Measurements from ENCODE around the gene RAB40B.

RAB40B gene

GRCh38 chr17:82619641-82620040, 78.9 kb downstream of the RAB40B start:
- DNase-seq (ENCODE audit: low read depth in 4 of 4, low spot score in 1 of 4) = no peak

DNA sequence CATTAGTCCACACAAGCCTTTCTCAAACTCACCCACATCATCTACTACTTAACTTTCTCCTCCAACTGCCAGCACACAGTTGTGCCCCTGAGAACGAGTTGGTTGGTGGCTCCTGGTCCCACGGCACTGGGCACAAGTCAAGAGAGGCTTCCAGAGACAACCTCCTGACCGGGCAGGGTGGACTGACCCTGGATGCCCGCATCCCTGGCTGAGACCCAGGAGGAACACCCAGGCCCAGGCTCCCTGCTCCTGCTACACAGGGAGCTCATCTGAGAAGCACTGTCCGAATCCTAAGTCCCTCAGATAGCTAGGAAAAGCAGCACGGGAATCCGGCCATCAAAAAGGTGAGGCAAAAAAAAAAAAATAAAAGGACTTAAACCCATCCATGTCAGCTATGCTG, 79.3 kb downstream of the RAB40B start:
- DNase-seq (ENCODE audit: low read depth in 4 of 4, low spot score in 1 of 4) = no peak

DNA sequence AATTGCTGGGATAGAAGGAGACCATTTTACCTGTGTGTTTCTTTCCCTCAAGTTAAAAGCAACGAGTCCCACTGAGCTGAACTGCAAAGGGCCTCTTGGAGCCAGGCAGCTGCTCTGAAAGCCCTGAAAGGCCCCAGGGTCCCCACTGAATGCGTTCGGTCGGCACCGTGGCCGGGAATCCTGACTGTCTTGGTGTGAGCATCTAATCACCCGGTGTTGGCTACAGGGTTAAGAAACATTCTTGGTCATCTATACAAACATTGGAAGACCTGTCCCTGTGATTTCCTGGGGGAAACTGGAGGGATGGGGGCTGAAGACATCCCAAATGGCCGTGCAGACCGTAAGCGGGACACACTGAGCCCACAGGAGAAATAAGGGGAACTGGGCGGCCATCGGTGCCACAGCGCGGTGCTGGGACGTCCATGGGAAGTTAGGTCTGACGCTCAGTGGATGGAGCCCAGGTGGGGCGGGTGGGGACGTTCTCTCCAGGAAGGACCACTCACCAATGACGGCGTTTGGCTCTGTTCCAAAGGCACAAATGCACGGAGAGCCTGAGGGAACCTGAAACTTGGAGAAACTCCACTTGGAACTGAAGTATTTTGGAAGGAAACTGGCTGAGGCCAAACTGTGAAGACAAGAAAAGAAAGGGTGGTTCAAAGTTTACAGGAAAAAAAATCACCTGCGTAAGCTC, 82.3 kb downstream of the RAB40B start:
- no peak for DNase-seq (ENCODE audit: low read depth in 4 of 4, low spot score in 1 of 4)

GRCh38 chr17:82615084-82616020, 83.1 kb downstream of the RAB40B start:
- DNase-seq (ENCODE audit: low read depth in 4 of 4, low spot score in 1 of 4) = no peak

DNA sequence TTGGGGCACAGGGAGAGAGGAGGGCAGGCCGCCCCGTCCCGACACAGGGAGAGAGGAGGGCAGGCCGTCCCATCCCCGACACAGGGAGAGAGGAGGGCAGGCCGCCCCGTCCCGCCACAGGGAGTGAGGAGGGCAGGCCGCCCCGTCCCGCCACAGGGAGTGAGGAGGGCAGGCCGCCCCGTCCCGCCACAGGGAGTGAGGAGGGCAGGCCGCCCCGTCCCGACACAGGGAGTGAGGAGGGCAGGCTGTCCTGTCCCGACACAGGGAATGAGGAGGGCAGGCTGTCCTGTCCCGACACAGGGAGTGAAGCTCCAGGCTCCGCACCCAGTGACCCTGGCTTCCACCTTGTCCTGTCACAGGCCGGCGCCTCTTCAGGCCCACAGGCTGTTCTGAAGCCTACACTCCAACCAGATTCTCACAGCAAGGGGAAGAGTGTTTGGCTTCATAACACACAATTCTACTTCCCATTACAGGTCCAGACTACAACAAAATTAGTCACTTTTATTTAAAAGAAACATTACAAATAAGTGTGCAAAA, 84.3 kb downstream of the RAB40B start:
- DNase-seq (ENCODE audit: low read depth in 4 of 4, low spot score in 1 of 4) = no peak

DNA sequence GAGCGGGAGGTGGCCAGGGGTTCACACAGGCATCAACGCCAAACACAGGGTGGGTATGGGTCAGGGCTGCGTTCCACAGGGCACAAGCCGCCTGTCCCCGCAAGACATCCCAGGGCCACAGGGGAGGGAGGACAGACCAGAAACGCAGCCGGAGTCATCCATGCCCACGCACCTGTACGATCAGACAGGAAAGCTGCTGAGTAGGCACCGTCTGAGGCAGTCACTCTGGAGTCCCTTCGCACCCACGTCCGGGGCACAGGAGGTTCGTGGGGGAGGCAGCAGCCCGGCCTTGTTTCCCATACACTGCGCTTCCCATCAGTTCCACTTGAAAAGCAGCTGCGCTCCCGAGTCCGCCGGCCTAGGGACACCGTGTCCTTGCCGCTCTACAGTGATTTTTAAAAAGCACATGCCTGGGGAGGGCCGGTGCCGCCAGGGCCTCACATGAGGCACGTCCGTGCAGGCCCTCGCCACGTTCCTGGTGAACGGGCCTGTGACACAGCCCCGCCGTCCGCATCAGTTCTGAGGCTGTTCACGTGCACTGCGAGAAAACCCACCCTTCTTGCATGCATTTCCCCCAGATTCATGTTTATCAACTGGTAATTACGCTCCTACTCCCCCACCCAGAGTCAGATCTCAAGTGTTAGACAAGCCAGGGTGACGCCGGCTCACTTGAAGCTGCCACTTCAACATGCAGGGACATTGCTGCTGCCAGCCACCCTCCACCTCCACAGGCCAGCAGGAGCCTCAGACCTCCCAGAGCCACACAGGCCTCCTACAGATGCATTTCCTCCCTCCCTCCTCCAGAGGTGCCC, 85.0 kb downstream of the RAB40B start:
- no peak for DNase-seq (ENCODE audit: low read depth in 4 of 4, low spot score in 1 of 4)

DNA sequence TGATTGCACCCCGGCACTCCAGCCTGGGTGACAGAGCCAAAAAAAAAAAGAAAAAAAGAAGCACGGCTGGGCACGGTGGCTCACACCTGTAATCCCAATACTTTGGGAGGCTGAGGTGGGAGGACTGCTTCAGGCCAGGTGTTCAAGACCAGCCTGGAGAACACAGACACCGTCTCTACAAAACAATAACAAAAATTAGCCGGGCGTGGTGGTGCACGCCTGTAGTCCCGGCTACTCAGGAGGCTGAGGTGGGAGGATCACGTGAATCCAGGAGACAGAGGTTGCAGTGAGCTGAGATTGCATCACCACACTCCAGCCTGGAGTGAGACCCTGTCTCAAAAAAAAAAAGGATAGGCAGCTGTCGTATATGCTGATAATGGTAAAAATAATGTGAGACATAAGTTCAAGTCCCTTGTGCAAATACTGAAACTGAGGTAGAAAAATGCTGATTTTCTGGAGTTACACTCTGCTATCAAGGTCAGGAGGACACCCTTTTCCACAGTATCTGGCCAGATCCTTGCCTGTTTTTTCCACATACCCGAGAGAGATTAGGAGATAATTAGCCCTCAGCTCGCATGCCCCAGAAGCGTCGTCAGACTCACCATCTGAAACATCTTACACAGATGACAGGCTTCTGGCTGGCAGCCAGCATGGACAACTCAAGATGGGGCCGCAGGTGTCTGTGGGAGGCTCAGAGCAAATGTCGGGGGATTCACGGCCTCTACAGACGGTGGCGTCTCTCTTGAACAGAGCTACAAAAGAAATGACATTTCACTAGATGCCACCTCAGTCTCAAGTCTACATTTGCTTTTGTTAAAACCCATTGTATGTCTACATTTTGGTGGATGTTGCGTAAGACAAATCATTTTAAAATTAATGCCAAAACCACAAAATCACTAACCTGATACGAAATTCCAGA, 87.1 kb downstream of the RAB40B start:
- DNase-seq (ENCODE audit: low read depth in 4 of 4, low spot score in 1 of 4) = no peak

DNA sequence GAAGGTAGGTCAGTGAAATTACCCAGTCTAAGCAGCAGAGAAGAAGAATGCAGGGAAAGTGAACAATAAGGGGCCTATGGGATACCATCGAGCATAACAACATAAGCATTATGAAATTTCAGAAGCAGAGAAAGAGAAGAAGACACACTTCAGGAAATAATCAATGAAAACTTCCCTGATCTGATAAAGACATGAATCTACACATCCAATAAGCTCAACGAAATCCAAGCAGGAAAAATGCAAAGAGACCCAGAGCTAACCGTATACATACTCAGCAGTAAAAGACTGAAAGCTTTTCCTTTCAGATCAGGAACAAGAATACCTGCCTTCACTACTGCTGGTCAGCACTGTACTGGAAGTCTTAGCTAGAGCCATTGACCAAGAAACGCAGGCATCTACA, 88.8 kb downstream of the RAB40B start:
- DNase-seq (ENCODE audit: low read depth in 4 of 4, low spot score in 1 of 4) = no peak

- DNase-seq (ENCODE audit: low read depth in 4 of 4, low spot score in 1 of 4) = no peak
These were observed 89.7 kb downstream of the RAB40B start for GRCh38 chr17:82608816-82609215.

GRCh38 chr17:82605939-82606600, 92.4 kb downstream of the RAB40B start:
- DNase-seq (ENCODE audit: low read depth in 4 of 4, low spot score in 1 of 4) = no peak
